HCT116 (cell line): ENCODE results near the gene PNRC1. TPM values are rescaled to one million over a fixed set of nuclear protein-coding genes. Genes with fewer than 3 reads are reported as not detected.

ENCODE experiments used
- ATAC-seq: fragments of 200-7000 bp; cut with Tn5 transposase; 2 replicates; pipeline ENCODE4 v1.9.1; 2020; ENCODE audit warnings: mild to moderate bottlenecking, moderate library complexity
- BruUV-seq: library from RNA; stranded (reverse); fragments of 400-500 nt; replicated peaks from 2 replicates; lab custom pipeline; 2021; lab: Mats Ljungman, UMichigan
- CTCF ChIA-PET: fragments of 300-600 bp; sonication (Branson Sonifier 250); formaldehyde crosslinking; loops from one replicate; lab custom pipeline; 2021; ENCODE audit warnings: antibody characterized with exemption; lab: Charles Lee
- POLR2A ChIA-PET: fragments of 300-600, 350-600 bp; sonication (Branson Sonifier 250); formaldehyde crosslinking; loops from one replicate; lab custom pipeline; 2021; ENCODE audit warnings: antibody characterized with exemption; lab: Charles Lee
- RAD21 ChIA-PET, 2 experiments: fragments of 300-600 bp; sonication (Branson Sonifier 250); formaldehyde crosslinking; loops; one replicate each; lab custom pipeline; 2023; ENCODE audit warnings: low total read pairs in 2 of 2; ENCODE audit not compliant: uncharacterized antibody in 2 of 2, unreplicated experiment in 2 of 2, low non-redundant PET in 1 of 2; lab: Charles Lee
- DNase-seq: peaks from one replicate; pipeline ENCODE4 v3.0.0-alpha.2; 2010; ENCODE audit warnings: low read depth, low spot score
- H2AFZ ChIP-seq: fragments of 200-600 bp; shearing (Covaris generic), sonication (generic); 2 replicates; pipeline ENCODE4 v1.6.1; 2017; ENCODE audit warnings: low read depth, mixed run types, mixed read lengths, antibody characterized with exemption, low read length; ENCODE audit not compliant: poor library complexity, severe bottlenecking
- H3K27ac ChIP-seq: 2 replicates; pipeline ENCODE4 v1.5.1; 2012; ENCODE audit warnings: low read depth, low read length
- H3K27me3 ChIP-seq: fragments of 200-600 bp; sonication (generic); 2 replicates; pipeline ENCODE4 v1.6.1; 2016; ENCODE audit warnings: mixed run types, low read length, mixed read lengths; ENCODE audit not compliant: insufficient read depth
- H3K36me3 ChIP-seq, 2 experiments: fragments of 200-500 bp in 1 of 2; fragments of 200-600 bp in 1 of 2; sonication (Bioruptor generic) in 1 of 2; sonication (generic) in 1 of 2; 2 replicates each; pipeline versions ENCODE4 v1.5.1 to v1.6.1; 2014 to 2016; ENCODE audit warnings: low read length in 2 of 2, inconsistent platforms in 1 of 2, mixed read lengths in 1 of 2, mixed run types in 1 of 2; ENCODE audit not compliant: insufficient read depth in 2 of 2, control insufficient read depth in 1 of 2
- H3K4me1 ChIP-seq, 2 experiments: fragments of 200-600 bp in 1 of 2; sonication (generic) in 1 of 2; 2 replicates each; pipeline versions ENCODE4 v1.5.1 to v1.6.1; 2012 to 2017; ENCODE audit warnings: low read length in 2 of 2, inconsistent platforms in 1 of 2, mild to moderate bottlenecking in 1 of 2, mixed read lengths in 1 of 2, mixed run types in 1 of 2, moderate library complexity in 1 of 2; ENCODE audit not compliant: insufficient read depth in 2 of 2, control insufficient read depth in 1 of 2
- H3K4me2 ChIP-seq: fragments of 200-600 bp; sonication (generic); 2 replicates; pipeline ENCODE4 v1.6.1; 2017; ENCODE audit warnings: mixed run types, low read length, mixed read lengths
- H3K4me3 ChIP-seq, 2 experiments: fragments of 200-600 bp in 1 of 2; sonication (generic) in 1 of 2; replicated peaks in 1 of 2; 2 replicates each; pipeline ENCODE4 v1.5.1; 2011 to 2016; ENCODE audit warnings: low read length in 2 of 2, control low read depth in 1 of 2, low read depth in 1 of 2, mild to moderate bottlenecking in 1 of 2, mixed read lengths in 1 of 2, mixed run types in 1 of 2
- H3K79me2 ChIP-seq: fragments of 200-600 bp; sonication (generic); 2 replicates; pipeline ENCODE4 v1.6.1; 2017; ENCODE audit warnings: mild to moderate bottlenecking, mixed run types, low read length, moderate library complexity, mixed read lengths; ENCODE audit not compliant: insufficient read depth
- H3K9ac ChIP-seq: fragments of 200-600 bp; sonication (generic); 2 replicates; pipeline ENCODE4 v1.6.1; 2016; ENCODE audit warnings: low read length, mixed read lengths
- H3K9me2 ChIP-seq: fragments of 200-600 bp; sonication (generic), shearing (Covaris generic); 2 replicates; pipeline ENCODE4 v1.6.1; 2017; ENCODE audit warnings: mixed run types, mild to moderate bottlenecking, moderate library complexity; ENCODE audit not compliant: insufficient read depth
- H3K9me3 ChIP-seq, 2 experiments: fragments of 200-500 bp in 1 of 2; fragments of 200-600 bp in 1 of 2; sonication (Bioruptor generic) in 1 of 2; sonication (generic) in 1 of 2; 2 replicates each; pipeline ENCODE4 v1.6.1; 2014 to 2017; ENCODE audit warnings: low read length in 2 of 2, mixed read lengths in 2 of 2, inconsistent platforms in 1 of 2, low read depth in 1 of 2, mild to moderate bottlenecking in 1 of 2, mixed run types in 1 of 2, moderate library complexity in 1 of 2; ENCODE audit not compliant: control insufficient read depth in 1 of 2, insufficient read depth in 1 of 2
- H4K20me1 ChIP-seq: fragments of 200-600 bp; sonication (generic), shearing (Covaris generic); 2 replicates; pipeline ENCODE4 v1.6.1; 2017; ENCODE audit warnings: mixed run types, mild to moderate bottlenecking, moderate library complexity; ENCODE audit not compliant: insufficient read depth
- CEBPB ChIP-seq: IDR thresholded peaks from 2 replicates; pipeline ENCODE4 v1.6.1; 2012; ENCODE audit warnings: low read depth
- EGR1 ChIP-seq: IDR thresholded peaks from 2 replicates; pipeline ENCODE4 v1.6.1; 2012; ENCODE audit warnings: low read depth
- EZH2phosphoT487 ChIP-seq: fragments of 200-600 bp; IDR thresholded peaks from 2 replicates; pipeline ENCODE4 v1.6.1; 2018; ENCODE audit warnings: antibody characterized with exemption, borderline replicate concordance
- JUND ChIP-seq: IDR thresholded peaks from 2 replicates; pipeline ENCODE4 v1.6.1; 2012
- MAX ChIP-seq: IDR thresholded peaks from 2 replicates; pipeline ENCODE4 v1.6.1; 2012
- POLR2A ChIP-seq: IDR thresholded peaks from 2 replicates; pipeline ENCODE4 v1.7.0; 2011; ENCODE audit warnings: borderline replicate concordance; ENCODE audit not compliant: insufficient read depth, insufficient read length; ENCODE audit errors: extremely low read depth
- SRF ChIP-seq: IDR thresholded peaks from 2 replicates; pipeline ENCODE4 v1.6.1; 2012; ENCODE audit warnings: low read depth
- ZBTB33 ChIP-seq: IDR thresholded peaks from 2 replicates; pipeline ENCODE4 v1.6.1; 2011; ENCODE audit warnings: mild to moderate bottlenecking, low read length, moderate library complexity; ENCODE audit not compliant: insufficient replicate concordance; ENCODE audit errors: extremely low read depth
- intact Hi-C: fragments of 100-400 bp; cut with micrococcal nuclease; formaldehyde crosslinking; loops from 2 replicates; pipeline ENCODE4 v1.10.0; 2022
- total RNA-seq: library from RNA; stranded (reverse); gene quantifications from one replicate; pipeline ENCODE4 v1.2.1, GENCODE V29; 2021; ENCODE audit not compliant: unreplicated experiment

The PNRC1 gene
- total RNA-seq, 1 experiment from 2014 or later: 66.8 TPM

DNA sequence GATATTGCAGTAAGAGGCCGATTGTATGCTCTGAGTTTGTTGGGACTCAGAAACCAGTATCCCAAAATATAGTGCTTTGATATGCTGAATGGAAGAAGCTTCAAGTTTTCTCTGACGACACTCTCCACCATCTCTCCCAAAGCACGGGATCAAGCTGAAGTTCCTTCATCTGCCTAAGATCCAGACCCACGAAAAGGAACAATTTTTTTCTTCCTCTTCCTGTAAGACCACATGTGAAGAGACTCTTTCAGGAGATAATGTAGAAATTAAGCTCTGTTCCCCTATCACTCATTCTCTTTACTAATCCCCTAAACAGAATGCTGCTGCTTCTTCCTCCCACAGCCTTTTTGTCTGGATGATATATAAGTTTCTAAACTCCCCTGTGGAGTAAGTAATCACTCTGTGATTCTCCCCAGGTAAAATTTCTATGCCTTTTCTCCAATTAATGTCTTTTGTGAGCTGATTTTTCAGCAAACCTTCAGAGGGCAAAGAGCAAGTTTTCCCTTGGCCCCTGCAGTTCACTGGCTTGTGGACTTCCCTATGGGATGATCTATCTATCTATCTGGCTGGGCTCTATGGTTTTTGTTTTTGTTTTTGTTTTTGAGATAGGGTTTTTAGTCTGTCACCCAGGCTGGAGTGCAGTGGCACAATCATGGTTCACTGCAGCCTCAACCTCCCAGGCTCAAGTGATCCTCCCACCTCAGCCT lies 13.5 kb upstream of the PNRC1 start:
- Histone ChIP-seq H3K9ac (no peak overlapping the region), H3K27me3 (no peaks in the 10 kb centered on the region), H2AFZ (no peak overlapping the region), H3K9me3 (no peaks in the 10 kb centered on the region), H4K20me1 (no peaks in the 10 kb centered on the region), H3K27ac (no peak overlapping the region), H3K9me2 (no peaks in the 10 kb centered on the region), H3K36me3 (no peaks in the 10 kb centered on the region), H3K4me1 (peaks cover 13 to 16% of the 10 kb centered on the region in 2 experiments), H3K79me2 (no peaks in the 10 kb centered on the region), H3K4me3 (no peak overlapping the region), H3K4me2 (no peak overlapping the region)
- ChIA-PET RAD21 (no interaction called here), CTCF (no interaction called here), POLR2A (interaction anchor here (1.7 kb wide), 1 partner anchor 13 kb away, joined by 6 read pairs; the partner anchor contains the start of gene PNRC1)
- TF ChIP-seq EZH2phosphoT487 (no peak), JUND (no peak), MAX (no peak), EGR1 (no peak), CEBPB (no peak), POLR2A (no peak), ZBTB33 (no peak), SRF (no peak)
- intact Hi-C loops: no loop called here
- DNase-seq: no peak
- no peak for ATAC-seq
- no TSS peak for BruUV-seq
